Measurements from ENCODE around the gene C1QTNF9B. TPM values are rescaled to one million over a fixed set of nuclear protein-coding genes. Genes with fewer than 3 reads are reported as not detected.

C1QTNF9B gene
- total and polyA plus RNA-seq, 2 experiments from 2014 or later = 0.33 to 0.97 TPM

GRCh38 chr13:23918208-23918607, 20.9 kb upstream of the C1QTNF9B start:
- TF ChIP-seq CTCF (IDR thresholded peaks at IDR 0.05; ENCODE audit: low read depth, low read length) = no peak
- Histone ChIP-seq H3K27me3 (no peaks in the 10 kb centered on the region), H3K27ac (no peak overlapping the region), H3K36me3 (no peaks in the 10 kb centered on the region), H3K4me1 (ENCODE audit: low read depth) (peaks cover 7% of the 10 kb centered on the region), H3K4me3 (no peak overlapping the region), H3K9me3 (ENCODE audit: low read depth) (no peaks in the 10 kb centered on the region)
- DNase-seq (ENCODE audit: low read depth in 1 of 2, low spot score in 1 of 2) = no peak

GRCh38 chr13:23915308-23915707, 18.0 kb upstream of the C1QTNF9B start:
- no peaks in the 10 kb centered on the region for H3K9me3 ChIP-seq (ENCODE audit: low read depth)
- H3K4me1 ChIP-seq (ENCODE audit: low read depth) = no peaks in the 10 kb centered on the region
- no peak for DNase-seq (ENCODE audit: low read depth in 1 of 2, low spot score in 1 of 2)
- TF ChIP-seq CTCF (IDR thresholded peaks at IDR 0.05; ENCODE audit: low read depth, low read length) = no peak
- H3K27ac ChIP-seq = no peak overlapping the region
- no peaks in the 10 kb centered on the region for H3K27me3 ChIP-seq
- no peak overlapping the region for H3K4me3 ChIP-seq
- H3K36me3 ChIP-seq = no peaks in the 10 kb centered on the region

- Histone ChIP-seq H3K36me3 (no peaks in the 10 kb centered on the region), H3K4me1 (ENCODE audit: low read depth) (peaks cover under 1% of the 10 kb centered on the region), H3K4me3 (no peak overlapping the region), H3K27me3 (no peaks in the 10 kb centered on the region), H3K9me3 (ENCODE audit: low read depth) (no peaks in the 10 kb centered on the region), H3K27ac (no peak overlapping the region)
- TF ChIP-seq CTCF (IDR thresholded peaks at IDR 0.05; ENCODE audit: low read depth, low read length) = no peak
- DNase-seq (ENCODE audit: low read depth in 1 of 2, low spot score in 1 of 2) = no peak
Observed at GRCh38 chr13:23912469-23912868, 15.2 kb upstream of the C1QTNF9B start.

GRCh38 chr13:23909606-23910005, 12.3 kb upstream of the C1QTNF9B start:
- H3K36me3 ChIP-seq = no peaks in the 10 kb centered on the region
- no peak for DNase-seq (ENCODE audit: low read depth in 1 of 2, low spot score in 1 of 2)
- H3K27ac ChIP-seq = no peak overlapping the region
- peaks cover 3% of the 10 kb centered on the region for H3K4me1 ChIP-seq (ENCODE audit: low read depth)
- H3K27me3 ChIP-seq = peaks cover under 1% of the 10 kb centered on the region
- no peak for TF ChIP-seq CTCF (IDR thresholded peaks at IDR 0.05; ENCODE audit: low read depth, low read length)
- H3K4me3 ChIP-seq = no peak overlapping the region
- no peaks in the 10 kb centered on the region for H3K9me3 ChIP-seq (ENCODE audit: low read depth)

GRCh38 chr13:23905766-23906165, 8.5 kb upstream of the C1QTNF9B start:
- no peak for TF ChIP-seq CTCF (IDR thresholded peaks at IDR 0.05; ENCODE audit: low read depth, low read length)
- Histone ChIP-seq H3K4me1 (ENCODE audit: low read depth) (peaks cover 3% of the 10 kb centered on the region), H3K4me3 (no peak overlapping the region), H3K27me3 (peaks cover 39% of the 10 kb centered on the region), H3K27ac (no peak overlapping the region), H3K36me3 (no peaks in the 10 kb centered on the region), H3K9me3 (ENCODE audit: low read depth) (no peaks in the 10 kb centered on the region)
- no peak for DNase-seq (ENCODE audit: low read depth in 1 of 2, low spot score in 1 of 2)

- Histone ChIP-seq H3K27me3 (peaks cover 43% of the 10 kb centered on the region), H3K36me3 (no peaks in the 10 kb centered on the region), H3K9me3 (ENCODE audit: low read depth) (no peaks in the 10 kb centered on the region), H3K4me3 (no peak overlapping the region), H3K4me1 (ENCODE audit: low read depth) (peaks cover 3% of the 10 kb centered on the region), H3K27ac (no peak overlapping the region)
- DNase-seq (ENCODE audit: low read depth in 1 of 2, low spot score in 1 of 2) = no peak
- no peak for TF ChIP-seq CTCF (IDR thresholded peaks at IDR 0.05; ENCODE audit: low read depth, low read length)
Observed at GRCh38 chr13:23903906-23904280, 6.6 kb upstream of the C1QTNF9B start.

Data from cardiac muscle cell (in vitro differentiated cells and primary cell).